GM19099 (cell line): ENCODE results near the gene HECTD4.

ENCODE experiments used
- POLR2A ChIP-seq: IDR thresholded peaks from 3 replicates; pipeline ENCODE4 v1.6.1; 2011; ENCODE audit warnings: low read depth; ENCODE audit not compliant: insufficient read length; ENCODE audit errors: extremely low read depth

The HECTD4 gene

DNA sequence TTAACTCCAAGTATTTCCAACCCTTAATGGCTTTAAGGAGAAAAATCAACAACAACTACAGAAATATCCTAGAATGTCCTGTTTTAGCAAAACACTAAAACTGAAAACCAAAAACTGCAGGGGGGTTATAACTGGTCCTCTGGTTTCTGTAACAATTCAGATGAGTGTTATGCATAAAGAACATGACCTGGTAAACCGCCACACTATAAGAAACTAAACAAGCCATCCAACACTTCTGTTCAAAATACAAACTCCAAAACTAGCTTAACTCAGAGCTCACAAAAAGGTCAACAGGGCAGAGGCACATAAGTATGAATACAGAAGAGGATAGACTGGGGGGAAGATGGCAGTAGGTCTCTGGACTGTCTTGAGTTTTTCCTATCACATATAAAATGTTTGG is 38.0 kb downstream of the HECTD4 start:
- TF ChIP-seq POLR2A, result no peak

GRCh38 chr12:112342587-112342986 is 39.6 kb downstream of the HECTD4 start:
- TF ChIP-seq POLR2A, result no peak

GRCh38 chr12:112341046-112341825 is 41.0 kb downstream of the HECTD4 start:
- no peak for TF ChIP-seq POLR2A

DNA sequence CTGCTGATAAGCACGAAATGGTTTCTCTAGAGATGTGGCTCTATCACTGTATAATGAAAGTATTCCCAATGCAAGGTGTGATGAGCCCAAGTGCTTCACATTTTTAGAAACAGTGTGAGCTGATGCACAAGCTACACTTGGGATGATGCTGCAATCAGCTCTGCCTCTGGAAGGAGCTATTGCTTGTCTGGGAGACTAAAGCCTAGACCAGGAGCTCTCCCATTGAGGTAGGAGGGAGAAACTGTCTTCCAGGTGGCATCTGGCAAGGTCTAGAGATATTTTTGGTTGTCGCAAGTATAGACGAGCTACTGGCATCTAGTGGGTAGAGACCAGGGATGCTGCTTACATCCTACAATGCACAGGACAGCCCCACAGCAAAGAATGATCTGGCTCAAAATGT is 42.0 kb downstream of the HECTD4 start:
- no peak for TF ChIP-seq POLR2A

- TF ChIP-seq POLR2A, result no peak
These were observed 49.2 kb downstream of the HECTD4 start for GRCh38 chr12:112333019-112333418.

GRCh38 chr12:112331886-112332285 is 50.3 kb downstream of the HECTD4 start:
- TF ChIP-seq POLR2A, result no peak

- TF ChIP-seq POLR2A, result no peak
These were observed 51.5 kb downstream of the HECTD4 start for GRCh38 chr12:112330706-112331105.

DNA sequence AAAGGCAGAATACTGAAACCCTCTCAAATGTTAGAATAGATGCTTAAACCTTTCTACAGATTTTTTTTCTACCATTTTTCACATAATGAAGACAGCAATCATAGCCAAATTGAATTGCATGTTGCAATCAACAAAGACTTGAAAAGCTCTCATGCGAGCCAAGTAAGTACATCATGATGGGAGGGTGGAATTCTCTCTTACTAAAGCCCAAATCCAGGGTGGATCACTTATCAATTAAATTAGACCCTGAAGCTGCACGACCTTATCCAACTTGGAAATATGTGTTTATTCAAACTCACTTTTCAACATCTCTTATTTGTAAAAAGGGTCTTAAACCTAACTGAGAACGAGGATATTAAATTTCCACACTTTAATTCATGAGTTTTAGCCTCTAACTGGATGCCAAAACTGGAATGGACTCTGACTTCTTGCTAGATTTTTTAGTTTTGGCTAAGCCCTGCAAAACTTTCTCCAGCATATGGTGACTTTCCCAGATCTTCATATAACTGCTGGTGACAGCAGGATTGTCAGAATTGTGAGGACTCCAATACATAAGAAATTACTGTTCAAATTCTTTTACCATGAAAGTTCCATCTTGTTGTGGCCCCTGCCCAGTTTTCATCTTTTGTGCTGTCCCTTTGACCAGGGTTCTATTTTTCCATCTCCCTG is 53.6 kb downstream of the HECTD4 start:
- TF ChIP-seq POLR2A, result no peak

DNA sequence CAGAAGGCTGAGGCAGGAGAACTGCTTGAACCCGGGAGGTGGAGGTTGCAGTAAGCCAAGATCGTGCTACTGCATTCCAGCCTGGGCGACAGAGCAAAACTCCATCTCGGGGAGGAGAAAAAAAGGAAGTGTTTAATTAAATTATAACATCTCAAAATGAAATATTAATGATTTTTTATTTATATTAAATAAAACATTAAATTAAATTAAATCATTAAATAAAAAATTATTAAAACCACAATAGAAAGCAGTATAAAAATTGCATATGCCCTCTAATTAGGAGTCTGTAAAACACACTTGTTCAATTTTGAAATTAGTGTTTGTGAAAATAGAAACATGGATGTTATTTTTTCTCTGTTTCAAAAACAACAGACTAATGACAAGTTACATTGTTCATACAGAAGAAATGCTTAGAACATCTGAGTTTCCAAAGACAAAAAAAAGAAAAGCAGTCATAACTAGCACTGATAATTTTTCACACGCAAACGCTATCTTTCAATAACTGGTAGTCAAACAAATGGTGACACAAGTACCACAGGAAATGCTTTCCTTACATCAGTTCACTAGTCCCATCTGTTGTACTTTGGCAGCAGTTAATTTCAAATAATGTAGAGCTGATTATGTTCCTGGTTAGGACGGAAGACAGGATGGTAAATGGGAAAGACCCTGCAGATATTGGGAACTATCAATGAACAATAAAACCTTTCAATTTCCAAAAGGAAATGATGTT is 54.9 kb downstream of the HECTD4 start:
- TF ChIP-seq POLR2A, result no peak

GRCh38 chr12:112325622-112326207 is 56.5 kb downstream of the HECTD4 start:
- no peak for TF ChIP-seq POLR2A

DNA sequence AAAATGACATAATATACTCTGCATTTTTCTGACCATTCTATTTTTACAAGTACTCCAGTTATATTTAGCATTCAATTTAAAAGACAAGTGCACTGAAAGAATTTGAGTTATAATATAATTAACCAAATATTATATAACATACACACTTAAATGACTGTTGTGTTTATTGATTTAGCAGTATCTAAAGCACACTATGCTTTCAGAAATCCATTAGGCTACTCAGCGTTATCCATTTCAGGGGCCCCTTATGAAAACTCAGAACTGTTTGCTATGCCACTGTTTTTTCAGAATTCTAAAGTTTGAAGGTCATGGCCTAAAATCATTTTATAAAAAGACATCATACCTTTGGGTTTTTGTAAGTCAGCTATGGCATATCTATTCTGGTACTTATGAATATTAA is 57.1 kb downstream of the HECTD4 start:
- no peak for TF ChIP-seq POLR2A

- TF ChIP-seq POLR2A, result no peak
These were observed 59.2 kb downstream of the HECTD4 start for GRCh38 chr12:112322882-112323547.

GRCh38 chr12:112322441-112322840 is 59.8 kb downstream of the HECTD4 start:
- no peak for TF ChIP-seq POLR2A

DNA sequence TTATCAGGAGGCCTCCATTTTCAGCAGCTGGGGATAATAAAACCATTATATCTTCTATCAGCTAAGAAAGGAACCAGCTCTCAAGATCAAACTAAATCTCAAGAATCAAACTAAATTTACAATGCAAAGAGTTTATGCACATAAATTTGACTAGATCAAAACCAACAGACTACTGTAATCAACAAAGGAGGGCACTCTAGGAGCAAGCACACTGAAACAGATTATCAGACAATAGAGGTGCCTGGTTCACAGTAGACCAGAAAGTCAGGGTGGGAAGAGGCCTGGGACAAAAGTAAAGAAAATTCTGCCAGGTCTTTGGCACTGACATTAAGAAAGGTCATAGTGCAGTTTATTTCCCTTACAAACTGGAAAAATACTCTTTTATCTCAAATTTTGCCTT is 61.0 kb downstream of the HECTD4 start:
- no peak for TF ChIP-seq POLR2A

- TF ChIP-seq POLR2A, result no peak
These were observed 62.8 kb downstream of the HECTD4 start for GRCh38 chr12:112319395-112319794.
